NCI-H187 (cell line): ENCODE results near the gene BICDL1.

Source experiments
- DNase-seq, 2 experiments: peaks; one replicate each; lab custom pipeline; 2025; lab: John Stamatoyannopoulos, UW

BICDL1 gene

DNA sequence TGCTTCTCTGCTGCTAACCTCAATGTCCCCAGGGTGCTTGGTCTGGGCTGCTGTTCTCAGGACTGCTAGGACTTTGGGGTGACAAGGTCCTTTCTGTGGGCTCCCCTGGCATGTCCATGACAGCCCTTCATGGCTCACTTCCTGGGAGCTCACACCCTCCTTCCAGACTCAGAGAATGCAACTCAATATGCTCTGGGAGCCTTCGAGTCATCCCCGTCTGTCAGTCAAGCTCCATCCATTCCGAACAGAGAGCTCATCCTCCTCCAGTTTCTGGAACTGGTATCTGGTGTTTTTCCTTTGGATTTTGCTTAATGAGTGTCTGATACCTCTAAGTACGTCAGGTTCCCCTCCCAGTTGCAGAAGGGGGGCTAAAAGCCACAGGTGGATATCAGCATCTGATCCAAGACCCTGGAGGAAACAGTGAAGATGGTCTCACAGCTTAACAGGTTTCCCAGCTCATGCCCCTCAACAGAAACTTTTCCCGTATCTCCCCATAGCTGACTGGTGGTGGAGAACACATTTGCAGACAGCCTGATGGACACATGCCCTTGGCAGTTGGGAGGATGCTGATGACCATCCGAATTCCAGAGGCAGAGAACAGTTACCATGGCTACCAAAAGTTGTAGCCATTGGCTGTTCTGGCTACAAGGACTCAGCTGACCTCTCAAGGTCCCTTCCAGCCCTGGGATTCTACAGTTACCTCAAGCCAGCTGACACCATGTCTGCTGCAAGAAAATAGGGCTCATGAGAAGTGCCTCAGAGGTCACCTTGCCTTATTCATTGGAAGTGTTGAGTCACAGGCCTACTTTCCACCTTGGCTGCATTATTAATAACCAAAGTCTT lies 137.0 kb downstream of the BICDL1 start:
- DNase-seq = no peak

GRCh38 chr12:120126635-120127005 lies 137.6 kb downstream of the BICDL1 start:
- DNase-seq = no peak

- no peak for DNase-seq
Observed at GRCh38 chr12:120130011-120130410, 141.0 kb downstream of the BICDL1 start.

- no peak for DNase-seq
Observed at GRCh38 chr12:120131116-120131515, 142.1 kb downstream of the BICDL1 start.

GRCh38 chr12:120132054-120132836 lies 143.2 kb downstream of the BICDL1 start:
- DNase-seq = no peak

DNA sequence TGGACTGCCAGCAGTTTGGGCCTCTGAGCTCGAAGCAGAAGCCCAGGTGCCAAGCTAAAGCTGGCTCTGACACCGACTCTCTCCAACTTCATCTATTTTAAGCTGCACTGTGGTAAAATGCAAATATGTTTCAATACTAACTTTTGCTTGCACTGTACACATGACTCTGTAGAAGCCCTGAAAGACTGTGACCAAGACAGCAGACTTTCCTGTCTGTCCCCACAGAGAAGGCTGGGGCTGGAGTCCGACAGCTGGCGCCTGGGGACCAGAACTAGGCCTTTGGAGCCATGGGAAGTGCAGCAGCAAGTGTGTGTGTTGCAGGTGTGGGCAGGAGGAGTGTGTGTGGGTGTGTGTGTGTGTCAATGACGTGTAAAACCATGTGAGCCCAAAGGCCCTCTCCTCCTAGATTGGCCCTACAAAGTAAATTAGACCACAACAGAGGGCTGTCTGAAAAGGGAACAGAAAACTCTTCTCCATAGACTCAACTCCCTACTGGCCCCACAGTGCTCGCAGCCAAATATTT lies 143.9 kb downstream of the BICDL1 start:
- no peak for DNase-seq

- DNase-seq = no peak
Observed at GRCh38 chr12:120134307-120134980, 145.4 kb downstream of the BICDL1 start.

DNA sequence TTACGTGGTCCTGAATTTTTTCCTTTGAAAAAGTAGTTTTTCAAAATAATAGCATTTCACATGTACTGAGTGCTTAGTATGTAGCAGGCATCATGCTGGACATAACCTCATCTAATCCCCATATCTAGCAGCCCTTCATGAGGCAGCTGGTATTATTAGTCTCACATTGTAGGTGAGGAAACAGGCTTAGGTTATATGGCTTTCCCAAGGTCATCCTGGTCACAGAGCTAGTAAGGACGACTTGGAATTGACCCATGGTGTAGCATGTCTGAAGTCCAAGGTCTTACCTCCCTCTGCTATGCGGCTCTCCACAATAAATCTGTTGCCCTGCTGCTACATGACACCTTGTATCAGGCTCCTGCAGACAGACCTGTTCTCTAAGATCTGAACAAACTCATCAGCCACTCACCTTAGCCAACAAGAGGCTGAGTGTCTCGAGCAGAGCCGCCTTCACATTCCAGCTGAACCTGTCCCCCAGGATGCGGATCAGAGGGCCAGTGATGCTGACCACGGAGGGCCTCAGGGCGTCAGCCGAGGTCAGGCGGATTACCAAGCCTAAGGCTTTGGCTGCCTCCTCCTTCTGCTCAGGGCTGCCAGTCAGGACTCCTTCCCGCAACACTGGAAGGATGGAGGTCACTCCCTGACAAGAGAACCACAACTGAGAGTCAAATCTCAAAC lies 147.2 kb downstream of the BICDL1 start:
- DNase-seq = no peak

DNA sequence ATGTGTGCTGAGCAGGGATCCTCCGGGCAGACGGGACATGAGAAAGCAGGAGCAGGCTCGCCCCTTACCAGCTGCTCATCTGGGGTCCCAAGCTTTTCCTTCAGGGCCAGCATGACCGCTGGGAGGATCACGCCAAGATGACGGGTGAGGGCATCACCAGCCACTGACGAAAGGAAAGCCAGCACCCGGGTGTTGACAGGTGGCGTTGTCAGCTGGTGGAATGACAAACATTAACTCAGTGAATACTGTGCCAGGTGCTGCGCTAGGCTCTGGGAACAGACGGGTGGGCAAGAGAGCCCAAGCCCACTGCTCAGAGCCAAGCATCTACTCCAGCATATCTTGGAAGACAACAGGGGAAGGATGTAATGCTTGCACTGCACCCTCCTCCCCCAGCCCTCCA lies 148.8 kb downstream of the BICDL1 start:
- DNase-seq = no peak

DNA sequence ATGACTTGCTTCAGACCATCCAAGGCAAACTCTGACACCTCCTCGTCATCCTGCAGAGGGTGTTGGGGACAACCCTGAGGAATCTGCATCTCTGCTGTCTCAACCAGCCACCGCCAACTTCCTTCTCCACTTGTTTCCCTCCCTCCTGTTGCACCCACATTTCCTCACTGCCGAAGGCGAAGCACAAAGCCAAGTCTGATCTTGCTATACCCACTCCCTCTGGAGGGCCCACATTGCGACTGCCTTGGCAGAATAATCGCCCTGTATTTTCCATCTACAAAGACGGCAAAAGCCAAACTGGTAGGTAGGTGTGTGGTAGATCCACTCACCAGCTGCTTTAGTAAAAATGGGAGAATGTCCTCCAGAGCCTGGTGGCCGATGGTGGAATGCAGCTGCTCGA lies 149.3 kb downstream of the BICDL1 start:
- DNase-seq = no peak

GRCh38 chr12:120139958-120140357 lies 150.9 kb downstream of the BICDL1 start:
- no peak for DNase-seq

DNA sequence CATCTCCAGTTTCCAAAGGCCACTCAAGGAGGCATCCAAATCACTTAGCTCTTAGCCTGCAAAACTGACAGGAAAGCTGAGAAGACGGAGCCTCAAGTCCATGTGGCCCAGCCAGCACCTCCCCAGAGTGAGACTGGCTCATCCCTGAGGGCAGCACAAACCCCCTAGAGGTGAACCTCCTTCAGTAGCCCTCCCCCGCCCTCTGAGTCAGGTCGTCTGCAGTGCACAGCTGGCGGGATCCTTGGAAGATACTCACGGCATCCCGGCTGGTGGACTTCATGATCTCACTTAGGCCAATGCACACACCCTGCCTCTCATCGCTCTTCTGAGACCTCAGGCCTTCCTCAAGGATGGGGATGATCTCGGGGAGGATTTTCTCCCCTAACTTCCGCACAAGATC lies 151.6 kb downstream of the BICDL1 start:
- DNase-seq = no peak

GRCh38 chr12:120141336-120141735 lies 152.3 kb downstream of the BICDL1 start:
- no peak for DNase-seq

GRCh38 chr12:120142231-120142877 lies 153.3 kb downstream of the BICDL1 start:
- no peak for DNase-seq
